Mammary epithelial cell (primary cell): Measurements from ENCODE around the gene AGAP1.

ENCODE experiments used
- EZH2 ChIP-seq: IDR thresholded peaks from 2 replicates; pipeline ENCODE4 v1.6.1; 2012; ENCODE audit warnings: low read length, inconsistent platforms, borderline replicate concordance
- TF ChIP-seq, protein P1 (sequence below), 2 donors: IDR thresholded peaks in 1 of 2; conservative IDR thresholded peaks in 1 of 2; 2 replicates each; pipeline ENCODE4 v1.5.1; 2011 to 2012; ENCODE audit warnings: inconsistent platforms in 2 of 2, low read length in 2 of 2, mild to moderate bottlenecking in 2 of 2, control low read depth in 1 of 2, low read depth in 1 of 2; ENCODE audit not compliant: insufficient read depth in 1 of 2; ENCODE audit errors: extremely low read depth in 1 of 2

DNA sequence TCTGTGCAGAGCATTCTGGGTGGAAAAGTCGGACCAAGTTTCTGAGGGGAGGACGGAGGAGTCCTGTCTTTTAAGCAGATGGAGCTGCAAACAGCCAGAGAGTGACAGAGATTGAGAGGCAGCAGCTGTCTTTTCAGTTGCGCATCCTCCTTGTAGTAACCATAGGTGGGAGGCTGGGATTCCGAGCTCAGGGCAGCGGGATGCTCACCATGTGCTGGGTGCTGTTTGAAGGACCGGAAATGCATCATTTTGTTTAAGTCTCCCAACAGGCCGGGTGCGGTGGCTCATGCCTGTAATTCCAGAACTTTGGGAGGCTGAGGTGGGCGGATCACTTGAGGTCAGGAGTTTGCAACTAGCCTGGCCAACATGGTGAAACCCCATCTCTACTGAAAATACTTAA lies 93.4 kb downstream of the AGAP1 start:
- TF ChIP-seq, protein P1, sequence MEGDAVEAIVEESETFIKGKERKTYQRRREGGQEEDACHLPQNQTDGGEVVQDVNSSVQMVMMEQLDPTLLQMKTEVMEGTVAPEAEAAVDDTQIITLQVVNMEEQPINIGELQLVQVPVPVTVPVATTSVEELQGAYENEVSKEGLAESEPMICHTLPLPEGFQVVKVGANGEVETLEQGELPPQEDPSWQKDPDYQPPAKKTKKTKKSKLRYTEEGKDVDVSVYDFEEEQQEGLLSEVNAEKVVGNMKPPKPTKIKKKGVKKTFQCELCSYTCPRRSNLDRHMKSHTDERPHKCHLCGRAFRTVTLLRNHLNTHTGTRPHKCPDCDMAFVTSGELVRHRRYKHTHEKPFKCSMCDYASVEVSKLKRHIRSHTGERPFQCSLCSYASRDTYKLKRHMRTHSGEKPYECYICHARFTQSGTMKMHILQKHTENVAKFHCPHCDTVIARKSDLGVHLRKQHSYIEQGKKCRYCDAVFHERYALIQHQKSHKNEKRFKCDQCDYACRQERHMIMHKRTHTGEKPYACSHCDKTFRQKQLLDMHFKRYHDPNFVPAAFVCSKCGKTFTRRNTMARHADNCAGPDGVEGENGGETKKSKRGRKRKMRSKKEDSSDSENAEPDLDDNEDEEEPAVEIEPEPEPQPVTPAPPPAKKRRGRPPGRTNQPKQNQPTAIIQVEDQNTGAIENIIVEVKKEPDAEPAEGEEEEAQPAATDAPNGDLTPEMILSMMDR (conservative IDR thresholded peaks at IDR 0.05 in 1 of 2, IDR thresholded peaks at IDR 0.05 in 1 of 2; ENCODE audit: extremely low read depth in 1 of 2, insufficient read depth in 1 of 2, low read depth in 1 of 2, low read length in 2 of 2): no peak
- no peak for TF ChIP-seq EZH2
